GM23338 (cell line): Measurements from ENCODE around the gene SMIM10. TPM values are rescaled to one million over a fixed set of nuclear protein-coding genes. Genes with fewer than 3 reads are reported as not detected.

Source experiments
- ATAC-seq: fragments of 200-7000 bp; cut with Tn5 transposase; 3 replicates; pipeline ENCODE4 v1.9.1; 2020
- DNase-seq: peaks from one replicate; pipeline ENCODE4 v3.0.0-alpha.2; 2015; ENCODE audit warnings: low spot score
- H2AFZ ChIP-seq: fragments of 200-600 bp; sonication (generic); 2 replicates; pipeline ENCODE4 v1.8.0; 2016; ENCODE audit warnings: antibody characterized with exemption, mild to moderate bottlenecking, moderate library complexity
- H3F3A ChIP-seq: fragments of 200-600 bp; sonication (generic); replicated peaks from 2 replicates; pipeline ENCODE4 v1.8.0; 2017; ENCODE audit warnings: antibody characterized with exemption, mixed run types, low read depth
- H3K27ac ChIP-seq: fragments of 200-600 bp; sonication (generic); 2 replicates; pipeline ENCODE4 v1.6.1; 2016; ENCODE audit warnings: low read depth
- H3K27me3 ChIP-seq: fragments of 200-600 bp; sonication (generic); 2 replicates; pipeline ENCODE4 v1.8.0; 2016; ENCODE audit warnings: mild to moderate bottlenecking, mixed run types, moderate library complexity; ENCODE audit not compliant: insufficient read depth
- H3K36me3 ChIP-seq: fragments of 200-600 bp; sonication (generic); 2 replicates; pipeline ENCODE4 v1.8.0; 2016; ENCODE audit warnings: mild to moderate bottlenecking; ENCODE audit not compliant: insufficient read depth
- H3K4me1 ChIP-seq: fragments of 200-600 bp; sonication (generic); 2 replicates; pipeline ENCODE4 v1.8.0; 2016; ENCODE audit warnings: mild to moderate bottlenecking, moderate library complexity; ENCODE audit not compliant: insufficient read depth
- H3K4me2 ChIP-seq: fragments of 200-600 bp; sonication (generic); 2 replicates; pipeline ENCODE4 v1.7.1; 2017; ENCODE audit warnings: mixed run types
- H3K4me3 ChIP-seq: fragments of 200-600 bp; sonication (generic); 2 replicates; pipeline ENCODE4 v1.6.1; 2016; ENCODE audit warnings: mixed run types
- H3K79me2 ChIP-seq: fragments of 200-600 bp; sonication (generic); replicated peaks from 2 replicates; pipeline ENCODE4 v1.8.0; 2017; ENCODE audit warnings: mild to moderate bottlenecking; ENCODE audit not compliant: insufficient read depth
- H3K9me2 ChIP-seq: fragments of 200-600 bp; sonication (generic); 2 replicates; pipeline ENCODE4 v1.8.0; 2017; ENCODE audit not compliant: insufficient read depth
- H4K20me1 ChIP-seq: fragments of 200-600 bp; sonication (generic); replicated peaks from 2 replicates; pipeline ENCODE4 v1.8.0; 2017; ENCODE audit warnings: mild to moderate bottlenecking; ENCODE audit not compliant: insufficient read depth
- H3K27ac Mint-ChIP-seq: 2 replicates; pipeline ENCODE4 v1.8.0; 2020; ENCODE audit warnings: inconsistent platforms, mild to moderate bottlenecking, moderate library complexity, mixed read lengths
- H3K27me3 Mint-ChIP-seq: 3 replicates; pipeline ENCODE4 v1.8.0; 2022; ENCODE audit warnings: low read depth, mild to moderate bottlenecking, moderate library complexity, mixed read lengths, inconsistent platforms; ENCODE audit not compliant: insufficient read depth, poor library complexity
- H3K36me3 Mint-ChIP-seq: 3 replicates; pipeline ENCODE4 v1.8.0; 2021; ENCODE audit warnings: low read depth, mild to moderate bottlenecking, inconsistent platforms, moderate library complexity, mixed read lengths
- H3K4me1 Mint-ChIP-seq: 3 replicates; pipeline ENCODE4 v1.8.0; 2020; ENCODE audit warnings: mild to moderate bottlenecking, inconsistent platforms, mixed read lengths
- H3K4me3 Mint-ChIP-seq: 3 replicates; pipeline ENCODE4 v1.8.0; 2021; ENCODE audit warnings: moderate library complexity, mild to moderate bottlenecking, inconsistent platforms, mixed read lengths
- H3K9me3 Mint-ChIP-seq: 3 replicates; pipeline ENCODE4 v1.8.0; 2020; ENCODE audit warnings: moderate library complexity, mild to moderate bottlenecking, inconsistent platforms, mixed read lengths
- CREB1 ChIP-seq: fragments of 250-450 bp; sonication (Bioruptor Pico); IDR thresholded peaks from 2 replicates; pipeline ENCODE4 v1.5.0; 2020; ENCODE audit warnings: low read depth, mild to moderate bottlenecking, moderate library complexity
- CTCF ChIP-seq, 2 experiments: fragments of 200-600 bp in 1 of 2; sonication (generic) in 1 of 2; conservative IDR thresholded peaks; 2 replicates each; pipeline versions ENCODE4 v1.5.1 to v1.6.1; 2016 to 2017; ENCODE audit warnings: antibody characterized with exemption in 2 of 2, low read depth in 2 of 2, mild to moderate bottlenecking in 2 of 2, moderate library complexity in 1 of 2
- EZH2phosphoT487 ChIP-seq: fragments of 200-600 bp; sonication (generic); IDR thresholded peaks from one replicate; pipeline ENCODE4 v1.8.1; 2018; ENCODE audit warnings: antibody characterized with exemption; ENCODE audit not compliant: unreplicated experiment
- NANOG ChIP-seq: IDR thresholded peaks from 2 replicates; pipeline ENCODE4 v1.6.1; 2016; ENCODE audit warnings: antibody characterized with exemption, borderline replicate concordance
- POLR2AphosphoS5 ChIP-seq: IDR thresholded peaks from 2 replicates; pipeline ENCODE4 v1.6.1; 2016; ENCODE audit warnings: antibody characterized with exemption, low read depth
- REST ChIP-seq: IDR thresholded peaks from one replicate; pipeline ENCODE4 v1.6.1; 2018; ENCODE audit warnings: antibody characterized with exemption; ENCODE audit not compliant: unreplicated experiment
- STAT1 ChIP-seq: IDR thresholded peaks from one replicate; pipeline ENCODE4 v1.6.1; 2016; ENCODE audit warnings: antibody characterized with exemption; ENCODE audit not compliant: unreplicated experiment
- ZNF114 ChIP-seq: fragments of 250-450 bp; sonication (Bioruptor Pico); IDR thresholded peaks from 2 replicates; pipeline ENCODE4 v1.5.0; 2020; ENCODE audit warnings: mild to moderate bottlenecking, moderate library complexity
- ZNF331 ChIP-seq: fragments of 250-450 bp; sonication (Bioruptor Pico); IDR thresholded peaks from 2 replicates; pipeline ENCODE4 v1.5.0; 2020; ENCODE audit warnings: low read depth, mild to moderate bottlenecking, moderate library complexity
- polyA plus RNA-seq: library from polyadenylated mRNA; unstranded; fragments of >200 nt; fragmentation: Nextera tagmentation; extraction: Ambion mirVana; gene quantifications from 2 replicates; pipeline ENCODE4 v1.2.1, GENCODE V29; 2016
- total RNA-seq: library from RNA; depleted of rRNA; stranded (reverse); fragments of >200 nt; shearing (Covaris generic); gene quantifications from 2 replicates; pipeline ENCODE4 v1.2.3, GENCODE V29; 2014

Gene SMIM10
- total and polyA plus RNA-seq, 2 experiments from 2014 or later, result 1.7 to 4.8 TPM

- no peak for TF ChIP-seq REST
- no peak for TF ChIP-seq CREB1
- TF ChIP-seq STAT1, result no peak
Observed at GRCh38 chrX:134999469-134999868, 8.7 kb downstream of the SMIM10 start (continued).

- H3K79me2 ChIP-seq, result no peaks in the 10 kb centered on the region
- H3K36me3 ChIP-seq, result no peaks in the 10 kb centered on the region
- no peaks in the 10 kb centered on the region for H3K36me3 Mint-ChIP-seq
- no peak overlapping the region for H2AFZ ChIP-seq
- H3K4me2 ChIP-seq, result no peak overlapping the region
- H3K4me3 Mint-ChIP-seq, result no peak overlapping the region
- H3K27ac Mint-ChIP-seq, result no peak overlapping the region; the same call in 1 of the 2 replicates
- ATAC-seq (no peak), DNase-seq (no peak)
- no peaks in the 10 kb centered on the region for H3F3A ChIP-seq
- no peaks in the 10 kb centered on the region for H4K20me1 ChIP-seq
- no peaks in the 10 kb centered on the region for H3K27me3 ChIP-seq
- H3K9me2 ChIP-seq, result no peaks in the 10 kb centered on the region
- peaks cover 9% of the 10 kb centered on the region; the same call in 1 of the 2 replicates for H3K4me1 ChIP-seq
- no peak overlapping the region for H3K27ac ChIP-seq
- no peaks in the 10 kb centered on the region for H3K9me3 Mint-ChIP-seq
- H3K4me1 Mint-ChIP-seq, result peaks cover 9% of the 10 kb centered on the region; the same call in 2 of the 3 replicates
- TF ChIP-seq STAT1, result no peak
- TF ChIP-seq EZH2phosphoT487, result no peak
- no peak for TF ChIP-seq ZNF114 (CRISPR knock-in tag)
- TF ChIP-seq POLR2AphosphoS5, result no peak
- no peak for TF ChIP-seq ZNF331 (CRISPR knock-in tag)
- no peak for TF ChIP-seq NANOG
- no peak for TF ChIP-seq CREB1
- TF ChIP-seq CTCF (conservative IDR thresholded peaks at IDR 0.05; ENCODE audit: low read depth in 2 of 2), result no peak
- no peak overlapping the region for H3K4me3 ChIP-seq
- H3K27me3 Mint-ChIP-seq, result peaks cover 5% of the 10 kb centered on the region
Observed at GRCh38 chrX:135000516-135000915, 9.7 kb downstream of the SMIM10 start.
